NCI-H526 (cell line): ENCODE data around the gene SBK2.

Source experiments
- DNase-seq, 2 experiments: peaks; one replicate each; lab custom pipeline; 2025; lab: John Stamatoyannopoulos, UW

Gene SBK2

GRCh38 chr19:55554302-55554701, 17.4 kb upstream of the SBK2 start:
- no peak for DNase-seq

DNA sequence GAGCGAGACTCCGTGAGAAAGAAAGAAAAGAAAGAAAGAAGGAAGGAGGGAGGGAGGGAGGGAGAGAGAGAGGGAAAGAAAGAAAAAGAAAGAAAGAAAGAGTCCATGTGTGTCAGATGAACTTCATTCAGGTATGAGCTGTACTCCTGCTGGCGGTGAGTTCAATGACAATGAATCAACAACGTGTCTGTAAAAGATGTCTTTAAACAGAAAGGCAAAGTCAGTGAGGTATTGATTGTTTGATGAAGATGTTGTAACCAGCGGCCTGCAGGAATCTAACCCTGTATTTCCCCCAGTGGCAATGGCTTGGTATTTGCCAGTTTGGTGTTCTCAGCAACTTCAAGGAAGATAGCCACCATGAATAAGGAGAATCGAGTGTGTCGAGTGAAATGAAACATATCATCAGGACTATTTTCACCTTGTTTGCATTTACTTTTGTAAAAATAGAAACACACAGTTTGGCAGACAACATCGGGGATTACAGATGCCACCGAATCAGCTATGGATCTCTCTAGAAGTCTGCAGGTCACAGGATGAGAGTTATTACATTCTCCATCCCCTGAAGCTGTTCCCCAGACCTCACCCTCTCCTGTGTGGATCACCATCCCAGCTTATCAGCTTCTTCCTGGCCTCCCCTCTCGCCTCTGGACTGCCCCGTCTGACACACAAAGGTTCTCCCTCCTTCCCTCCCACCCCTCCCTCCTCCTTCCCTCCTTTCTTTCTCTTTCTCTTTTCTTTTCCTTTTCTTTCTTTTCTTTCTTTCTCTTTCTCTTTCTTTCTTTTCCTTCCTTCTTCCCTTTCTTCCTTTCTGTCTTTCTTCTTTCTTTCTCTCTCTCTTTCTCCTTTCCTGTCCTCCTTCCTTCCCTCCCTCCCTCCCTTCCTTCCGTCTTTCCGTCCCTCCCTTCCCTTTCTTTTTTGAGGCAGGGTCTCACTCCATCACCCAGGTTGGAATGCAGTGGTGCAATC, 16.6 kb upstream of the SBK2 start:
- DNase-seq = no peak

- DNase-seq = no peak
These were observed 15.7 kb upstream of the SBK2 start for GRCh38 chr19:55552620-55553019.

DNA sequence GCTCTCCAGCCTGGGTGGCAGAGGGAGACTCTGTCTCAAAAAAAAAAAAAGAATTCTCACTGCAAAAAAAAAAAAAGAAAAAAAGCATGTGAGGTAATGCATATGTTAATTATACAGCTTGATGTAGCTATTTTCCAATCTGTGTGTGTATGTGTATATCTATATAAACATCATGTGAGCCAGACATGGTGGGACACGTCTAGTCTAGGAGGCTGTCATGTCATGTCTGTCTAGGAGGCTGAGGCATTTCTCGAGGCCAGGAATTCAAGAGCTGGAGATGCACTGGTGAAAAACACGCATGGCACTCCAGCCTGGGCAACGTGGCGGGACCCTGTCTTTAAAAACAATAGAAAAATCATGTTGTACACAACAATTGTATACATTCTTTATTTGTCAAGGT, 15.3 kb upstream of the SBK2 start:
- DNase-seq = no peak

DNA sequence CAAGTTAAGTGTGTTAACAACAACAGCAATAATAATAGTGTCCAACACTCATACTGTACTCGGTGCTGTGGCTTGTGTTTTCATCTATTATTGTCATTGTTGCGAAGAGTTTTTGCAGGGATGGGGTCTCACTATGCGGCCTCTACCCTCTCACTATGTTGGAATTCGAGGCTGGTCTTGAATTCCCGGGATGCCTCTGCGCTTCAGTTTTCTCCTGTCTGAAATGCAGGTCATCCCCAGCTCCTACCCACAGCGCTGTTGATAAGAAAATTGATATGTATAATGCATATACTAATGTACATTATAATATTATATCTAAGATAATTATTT, 13.4 kb upstream of the SBK2 start:
- DNase-seq = no peak

DNA sequence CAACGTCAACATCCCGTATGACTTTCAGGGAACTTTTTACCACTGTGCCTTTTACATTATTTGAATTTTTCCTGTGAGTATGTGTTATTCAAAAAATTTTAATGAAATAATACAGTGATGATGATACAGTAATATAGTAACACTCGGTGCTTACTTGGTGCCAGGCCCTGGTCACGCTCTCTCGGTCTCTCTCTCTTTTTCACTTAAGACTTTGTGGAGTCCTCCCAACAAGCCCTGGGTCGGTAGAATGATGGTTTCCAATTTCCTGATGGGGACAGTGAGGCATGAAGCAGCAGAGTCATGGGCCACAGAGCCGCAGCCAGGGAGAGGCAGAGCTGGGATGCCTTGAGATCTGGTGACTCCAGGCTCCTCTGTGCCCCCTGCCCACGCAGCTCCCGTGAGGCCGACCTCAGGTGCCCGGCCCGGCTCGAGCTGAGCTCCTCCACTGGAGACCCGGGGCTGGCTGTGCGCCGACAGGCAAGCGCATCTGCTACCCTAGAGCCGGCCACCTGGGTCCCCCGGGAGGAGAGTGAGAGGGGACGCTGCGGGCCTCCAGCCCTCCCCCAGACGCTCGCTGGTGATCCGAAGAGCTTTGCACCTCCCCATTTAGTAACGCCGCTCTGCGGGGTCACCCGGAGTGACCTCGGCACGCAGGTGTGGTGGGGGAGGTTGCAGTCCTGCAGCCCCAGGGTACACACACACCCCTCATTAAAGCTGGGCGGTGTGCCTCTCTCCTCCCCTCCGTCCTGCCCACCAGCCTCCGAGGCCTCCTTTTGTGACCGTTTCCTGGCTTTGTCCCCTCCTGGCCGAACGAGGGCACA, 12.8 kb upstream of the SBK2 start:
- peak in 1 of 2 experiments; percentile 35 for DNase-seq

- DNase-seq = no peak
These were observed 10.1 kb upstream of the SBK2 start for GRCh38 chr19:55546822-55547614.

DNA sequence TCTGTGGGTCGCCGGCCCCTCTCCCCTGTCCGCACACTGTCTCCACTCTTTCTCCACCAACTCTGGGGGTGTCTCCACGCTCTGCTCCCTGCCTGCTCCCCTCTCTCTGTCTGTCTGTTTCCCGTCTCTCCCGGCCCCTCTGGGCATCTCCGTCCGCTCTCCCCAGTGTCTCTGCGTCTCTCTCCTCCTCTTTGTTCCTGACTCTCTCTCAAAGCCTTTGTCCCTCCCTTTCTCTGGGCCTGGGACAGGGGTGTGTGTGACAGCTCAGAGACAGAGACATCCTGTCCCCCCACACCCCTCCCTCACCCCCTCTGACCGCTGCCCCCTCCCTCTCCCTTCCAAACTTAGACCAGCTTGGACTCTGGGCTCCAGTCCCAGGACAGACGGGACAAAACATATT, 9.1 kb upstream of the SBK2 start:
- no peak for DNase-seq

DNA sequence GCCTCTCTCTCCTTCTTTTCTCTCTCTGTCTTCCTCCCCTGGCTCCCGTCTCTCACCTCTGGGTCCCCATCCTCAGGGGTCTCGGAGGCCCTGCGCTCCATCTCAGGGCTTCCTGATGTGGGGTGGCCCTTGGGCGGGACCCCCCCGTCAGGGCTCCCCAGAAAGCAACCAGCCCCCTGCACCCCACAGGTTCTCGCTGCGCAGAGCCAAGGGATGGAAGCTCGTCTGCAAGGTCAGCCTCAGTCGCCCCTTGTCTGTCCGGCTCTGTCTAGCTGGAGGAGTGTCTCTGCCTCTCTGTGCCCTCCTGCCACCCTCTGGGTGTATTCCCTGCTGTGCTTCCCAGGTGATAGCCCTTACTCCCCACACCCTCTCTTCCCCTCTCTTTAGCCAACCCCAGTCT, 8.5 kb upstream of the SBK2 start, which contains the start of gene SBK3:
Gene SBK3, minus strand, starts transcription at position 101 of the 400 bp plus-strand sequence. Its CDS starts 0 bp downstream, at position 101.
- no peak for DNase-seq

- no peak for DNase-seq
These were observed 8.0 kb upstream of the SBK2 start for GRCh38 chr19:55544776-55545439.

DNA sequence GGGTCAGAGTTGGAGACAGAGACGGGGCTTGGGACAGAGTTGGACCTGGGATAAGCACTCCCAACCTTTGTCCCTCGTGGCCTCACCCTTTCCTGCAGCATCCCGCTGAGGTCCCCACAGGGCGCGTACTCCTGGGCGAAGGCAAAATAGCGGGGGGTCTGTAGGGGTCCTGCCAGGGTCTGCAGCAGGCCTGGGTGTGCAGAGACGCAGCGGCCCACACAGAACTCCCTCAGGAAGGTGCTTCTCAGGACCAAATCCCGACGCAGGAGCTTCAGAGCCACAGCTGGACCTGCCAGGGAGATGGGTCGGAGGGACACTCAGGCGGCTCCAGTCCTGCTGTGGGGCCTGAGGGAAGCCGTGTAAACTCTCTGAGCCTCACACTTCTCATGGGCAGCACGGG, 7.1 kb upstream of the SBK2 start:
- DNase-seq = no peak

- DNase-seq = no peak
These were observed 6.6 kb upstream of the SBK2 start for GRCh38 chr19:55543567-55543966.

GRCh38 chr19:55542292-55542855, 5.4 kb upstream of the SBK2 start:
- no peak for DNase-seq

DNA sequence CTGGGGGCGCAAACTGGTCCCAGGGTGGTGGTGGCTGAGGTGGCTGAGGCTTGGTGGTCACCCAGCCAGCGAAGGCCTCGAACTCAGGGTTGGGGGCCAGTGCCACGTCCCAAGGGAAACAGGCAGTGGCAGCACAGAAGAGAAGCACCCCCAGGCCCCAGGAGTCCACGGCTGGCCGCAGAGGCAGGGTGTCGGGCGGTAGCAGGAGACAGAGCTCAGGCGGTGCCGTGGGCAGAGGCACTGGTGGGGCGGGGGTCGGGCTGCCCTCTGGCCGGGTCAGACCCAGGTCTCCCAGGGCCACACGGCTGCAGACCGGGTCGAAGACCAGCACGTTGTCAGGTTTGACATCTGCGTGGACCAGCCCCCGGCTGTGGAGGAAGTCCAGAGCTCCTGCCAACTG, 4.2 kb upstream of the SBK2 start:
- no peak for DNase-seq

- no peak for DNase-seq
These were observed 3.7 kb upstream of the SBK2 start for GRCh38 chr19:55540619-55541018.

- no peak for DNase-seq
These were observed 2.4 kb upstream of the SBK2 start for GRCh38 chr19:55539090-55539984.

DNA sequence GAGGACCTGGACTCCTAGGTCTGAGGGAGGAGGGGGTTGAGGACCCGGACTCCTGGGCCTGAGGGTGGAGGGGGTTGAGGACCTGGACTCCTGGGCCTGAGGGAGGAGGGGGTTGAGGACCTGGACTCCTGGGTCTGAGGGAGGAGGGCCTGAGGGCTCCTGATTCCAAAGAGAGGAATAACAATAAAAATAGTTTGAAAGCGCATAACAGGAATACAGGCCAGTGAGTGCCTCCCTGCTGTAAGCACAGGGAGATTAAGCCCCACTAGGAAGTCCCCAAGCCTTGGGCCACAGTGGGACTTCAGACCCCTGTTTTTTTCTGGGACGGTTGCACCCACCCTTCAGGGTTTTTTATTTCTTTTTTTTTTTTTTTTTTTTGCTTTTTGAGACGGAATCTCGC, 1.2 kb upstream of the SBK2 start:
- no peak for DNase-seq

- no peak for DNase-seq
These were observed 793 bp upstream of the SBK2 start for GRCh38 chr19:55537741-55538111.

- DNase-seq = no peak
These were observed 567 bp downstream of the SBK2 start for GRCh38 chr19:55536366-55536765.

- no peak for DNase-seq
These were observed 975 bp downstream of the SBK2 start for GRCh38 chr19:55535965-55536350.
